ENCODE measurements around the gene SMU1. TPM values are rescaled to one million over a fixed set of nuclear protein-coding genes. Genes with fewer than 3 reads are reported as not detected.

The SMU1 gene
- total RNA-seq, 1 experiment from 2014 or later, result 30.5 TPM

- intact Hi-C loops (cut with micrococcal nuclease), result no loop called here
- ChIA-PET CTCF (no interaction called here), POLR2A (no interaction called here), RAD21 (ENCODE audit: low non-redundant PET in 1 of 2, low total read pairs in 2 of 2, uncharacterized antibody in 2 of 2, unreplicated experiment in 2 of 2) (no interaction called here)
- H3K9ac ChIP-seq (ENCODE audit: low read length), result no peak overlapping the region
- no peaks in the 10 kb centered on the region for H3K79me2 ChIP-seq (ENCODE audit: insufficient read depth, low read length)
- no peak for ATAC-seq
- no peak overlapping the region for H3K27ac ChIP-seq (ENCODE audit: low read depth, low read length)
- no TSS peak for BruUV-seq (replicated peaks)
- no peak for DNase-seq (ENCODE audit: low read depth, low spot score)
- no peaks in the 10 kb centered on the region for H3K27me3 ChIP-seq (ENCODE audit: insufficient read depth, low read length)
- peaks cover 0 to 8% of the 10 kb centered on the region in 2 experiments; a peak in 2 of 4 replicates for H3K4me1 ChIP-seq (ENCODE audit: control insufficient read depth in 1 of 2, insufficient read depth in 2 of 2, low read length in 2 of 2)
- no peak overlapping the region for H2AFZ ChIP-seq (ENCODE audit: low read depth, low read length, poor library complexity, severe bottlenecking)
- no peak overlapping the region for H3K4me3 ChIP-seq (replicated peaks in 1 of 2; ENCODE audit: low read depth in 1 of 2, low read length in 2 of 2)
- H4K20me1 ChIP-seq (ENCODE audit: insufficient read depth), result no peaks in the 10 kb centered on the region
- H3K36me3 ChIP-seq (ENCODE audit: control insufficient read depth in 1 of 2, insufficient read depth in 2 of 2, low read length in 2 of 2), result no peaks in the 10 kb centered on the region
- no peak overlapping the region for H3K4me2 ChIP-seq (ENCODE audit: low read length)
- H3K9me3 ChIP-seq (ENCODE audit: control insufficient read depth in 1 of 2, insufficient read depth in 1 of 2, low read depth in 1 of 2, low read length in 2 of 2), result no peaks in the 10 kb centered on the region
- TF ChIP-seq CTCF (IDR thresholded peaks at IDR 0.05 in 2 of 3, conservative IDR thresholded peaks at IDR 0.05 in 1 of 3; ENCODE audit: borderline replicate concordance in 1 of 3, insufficient read depth in 1 of 3, low read depth in 2 of 3, low read length in 2 of 3), result peak in 1 of 3 experiments; percentile 21; a peak in 1 of 6 replicates
- TF ChIP-seq SP1 (IDR thresholded peaks at IDR 0.05; ENCODE audit: low read depth), result no peak
- no peak for TF ChIP-seq POLR2A (IDR thresholded peaks at IDR 0.05; ENCODE audit: borderline replicate concordance, extremely low read depth, insufficient read depth, insufficient read length)
- TF ChIP-seq RAD21 (IDR thresholded peaks at IDR 0.05; ENCODE audit: low read depth), result peak; percentile 44; the same call in 1 of the 2 replicates
- TF ChIP-seq CBX3 (IDR thresholded peaks at IDR 0.05; ENCODE audit: low read depth), result no peak
- TF ChIP-seq MAX (IDR thresholded peaks at IDR 0.05), result no peak
- TF ChIP-seq ZNF274 (IDR thresholded peaks at IDR 0.05; ENCODE audit: low read depth, low read length), result no peak
- TF ChIP-seq ZBTB33 (IDR thresholded peaks at IDR 0.05; ENCODE audit: extremely low read depth, insufficient replicate concordance, low read length), result no peak
- TF ChIP-seq ATF3 (IDR thresholded peaks at IDR 0.05), result no peak
- no peak for TF ChIP-seq EZH2phosphoT487 (IDR thresholded peaks at IDR 0.05; ENCODE audit: borderline replicate concordance)
- no peak for TF ChIP-seq YY1 (IDR thresholded peaks at IDR 0.05; ENCODE audit: extremely low read depth, insufficient replicate concordance, low read depth, low read length)
- no peaks in the 10 kb centered on the region for H3K9me2 ChIP-seq (ENCODE audit: insufficient read depth)
Observed at GRCh38 chr9:33124751-33125381, 48.4 kb upstream of the SMU1 start.

All from HCT116 (cell line).